Fibroblast of mammary gland (primary cell): ENCODE results near the gene FTO.
"Not testable (repeated sequence)": the region's sequence is repeated elsewhere in the genome, so short reads cannot be mapped to it uniquely, and the experiment has no call there.

Source experiments
- DNase-seq: peaks from one replicate; pipeline ENCODE4 v3.0.0-alpha.2; 2010; ENCODE audit warnings: low read depth
- H3K4me3 ChIP-seq: 2 replicates; pipeline ENCODE4 v1.5.1; 2011; ENCODE audit warnings: low read depth, mild to moderate bottlenecking, low read length, moderate library complexity; ENCODE audit not compliant: control insufficient read depth
- TF ChIP-seq, protein P1 (sequence below): conservative IDR thresholded peaks from 2 replicates; pipeline ENCODE4 v1.5.1; 2011; ENCODE audit warnings: low read depth, low read length, inconsistent platforms; ENCODE audit not compliant: control insufficient read depth, insufficient read depth

Gene FTO

DNA sequence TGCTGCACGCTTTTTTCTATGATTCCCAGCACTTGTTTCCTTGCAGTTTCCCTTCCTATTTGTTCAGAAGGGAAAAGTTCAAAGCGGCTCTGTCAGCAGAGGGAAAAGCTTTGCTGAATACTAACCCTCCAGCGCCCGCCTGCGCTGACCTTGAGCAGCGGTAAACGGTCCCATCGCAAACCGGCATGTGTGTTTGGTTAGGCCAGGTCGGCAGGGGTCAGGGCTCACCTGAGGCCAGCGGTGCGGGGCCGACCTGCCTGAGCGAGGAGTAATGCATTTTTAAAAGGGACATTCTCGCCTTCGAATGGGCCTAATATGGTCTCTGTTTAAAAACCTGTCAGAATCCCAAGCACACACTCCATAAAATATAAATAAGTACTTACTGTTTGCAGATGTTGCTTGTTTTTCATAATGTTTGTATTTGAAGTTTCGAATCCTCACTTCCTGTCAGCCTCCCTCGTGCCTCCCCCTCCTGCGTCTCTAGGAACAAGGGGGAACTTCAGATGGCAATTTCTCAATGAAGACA, 472.5 kb downstream of the FTO start:
- no peak for DNase-seq
- TF ChIP-seq, protein P1, sequence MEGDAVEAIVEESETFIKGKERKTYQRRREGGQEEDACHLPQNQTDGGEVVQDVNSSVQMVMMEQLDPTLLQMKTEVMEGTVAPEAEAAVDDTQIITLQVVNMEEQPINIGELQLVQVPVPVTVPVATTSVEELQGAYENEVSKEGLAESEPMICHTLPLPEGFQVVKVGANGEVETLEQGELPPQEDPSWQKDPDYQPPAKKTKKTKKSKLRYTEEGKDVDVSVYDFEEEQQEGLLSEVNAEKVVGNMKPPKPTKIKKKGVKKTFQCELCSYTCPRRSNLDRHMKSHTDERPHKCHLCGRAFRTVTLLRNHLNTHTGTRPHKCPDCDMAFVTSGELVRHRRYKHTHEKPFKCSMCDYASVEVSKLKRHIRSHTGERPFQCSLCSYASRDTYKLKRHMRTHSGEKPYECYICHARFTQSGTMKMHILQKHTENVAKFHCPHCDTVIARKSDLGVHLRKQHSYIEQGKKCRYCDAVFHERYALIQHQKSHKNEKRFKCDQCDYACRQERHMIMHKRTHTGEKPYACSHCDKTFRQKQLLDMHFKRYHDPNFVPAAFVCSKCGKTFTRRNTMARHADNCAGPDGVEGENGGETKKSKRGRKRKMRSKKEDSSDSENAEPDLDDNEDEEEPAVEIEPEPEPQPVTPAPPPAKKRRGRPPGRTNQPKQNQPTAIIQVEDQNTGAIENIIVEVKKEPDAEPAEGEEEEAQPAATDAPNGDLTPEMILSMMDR: no peak
- H3K4me3 ChIP-seq: no peak overlapping the region

GRCh38 chr16:54177052-54177861, 473.3 kb downstream of the FTO start:
- DNase-seq: no peak
- TF ChIP-seq, protein P1: no peak
- no peak overlapping the region for H3K4me3 ChIP-seq

GRCh38 chr16:54177862-54178477, 474.0 kb downstream of the FTO start:
- TF ChIP-seq, protein P1: no peak
- DNase-seq: no peak
- H3K4me3 ChIP-seq: no peak overlapping the region

DNA sequence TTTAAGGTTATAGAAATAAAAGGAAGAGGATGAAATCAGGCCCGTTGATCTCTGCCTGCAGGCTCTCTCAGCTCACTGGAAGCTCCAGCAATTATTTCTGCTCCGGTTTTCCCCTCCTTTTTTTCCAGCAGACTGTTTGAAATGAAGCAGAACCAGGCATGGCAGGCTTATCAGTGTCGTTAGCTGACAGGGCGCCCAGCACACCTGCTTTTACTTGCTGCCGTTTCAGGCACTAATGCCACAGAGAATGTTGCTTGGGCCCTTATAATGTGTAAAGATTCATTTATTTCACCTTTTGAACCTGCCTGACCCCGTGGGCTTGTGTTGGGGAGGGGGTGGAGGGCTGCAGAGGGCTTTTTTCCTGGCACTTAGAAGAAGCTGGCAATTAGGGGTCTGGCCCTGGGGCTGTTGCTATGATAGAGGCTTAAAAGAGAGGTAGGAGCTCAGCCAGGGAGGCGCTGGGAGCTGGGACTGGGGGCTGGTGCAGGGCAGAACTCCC, 474.6 kb downstream of the FTO start:
- no peak for DNase-seq
- TF ChIP-seq, protein P1: no peak
- H3K4me3 ChIP-seq: no peak overlapping the region

GRCh38 chr16:54180421-54181359, 476.7 kb downstream of the FTO start:
- no peak overlapping the region for H3K4me3 ChIP-seq
- TF ChIP-seq, protein P1: no peak
- no peak for DNase-seq

- not testable (repeated sequence) for H3K4me3 ChIP-seq, DNase-seq
These were observed 477.9 kb downstream of the FTO start for GRCh38 chr16:54181683-54182329.
